Stomach (tissue), 4 donors: ENCODE data around the gene ASCC2.

Experiments used
- POLR2AphosphoS5 ChIP-seq, 3 donors: sonication (generic); formaldehyde crosslinking; IDR thresholded peaks; one replicate each; pipeline ENCODE4 v1.6.1; 2016; ENCODE audit warnings: antibody characterized with exemption in 3 of 3
- TF ChIP-seq, protein P1 (sequence below), 7 experiments: fragments of 450-650 bp in 4 of 7; fragments of 200-600 bp in 3 of 7; sonication (generic) in 3 of 7; IDR thresholded peaks; one replicate each; pipeline ENCODE4 v1.5.1; 2016 to 2019; ENCODE audit warnings: antibody characterized with exemption in 7 of 7, control low read depth in 2 of 7, mild to moderate bottlenecking in 1 of 7

DNA sequence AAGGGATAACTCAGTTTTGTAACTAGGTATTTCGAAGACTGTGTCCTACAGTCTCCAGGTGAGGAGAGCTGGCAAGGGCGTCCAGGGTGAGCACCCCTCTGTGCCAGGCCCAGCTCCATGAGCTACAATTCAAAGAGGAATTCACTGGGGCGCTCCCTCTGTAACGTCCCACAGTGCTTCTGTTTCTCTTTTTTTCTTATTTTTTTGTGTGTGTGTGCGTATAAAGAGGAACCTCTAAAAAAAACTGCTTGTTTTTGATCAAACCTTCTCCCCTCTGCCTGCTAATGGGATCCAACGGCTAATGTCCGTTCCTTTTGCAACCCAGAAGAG lies 17.1 kb downstream of the ASCC2 start:
- TF ChIP-seq POLR2AphosphoS5 (IDR thresholded peaks at IDR 0.05), result no peak
- TF ChIP-seq, protein P1, sequence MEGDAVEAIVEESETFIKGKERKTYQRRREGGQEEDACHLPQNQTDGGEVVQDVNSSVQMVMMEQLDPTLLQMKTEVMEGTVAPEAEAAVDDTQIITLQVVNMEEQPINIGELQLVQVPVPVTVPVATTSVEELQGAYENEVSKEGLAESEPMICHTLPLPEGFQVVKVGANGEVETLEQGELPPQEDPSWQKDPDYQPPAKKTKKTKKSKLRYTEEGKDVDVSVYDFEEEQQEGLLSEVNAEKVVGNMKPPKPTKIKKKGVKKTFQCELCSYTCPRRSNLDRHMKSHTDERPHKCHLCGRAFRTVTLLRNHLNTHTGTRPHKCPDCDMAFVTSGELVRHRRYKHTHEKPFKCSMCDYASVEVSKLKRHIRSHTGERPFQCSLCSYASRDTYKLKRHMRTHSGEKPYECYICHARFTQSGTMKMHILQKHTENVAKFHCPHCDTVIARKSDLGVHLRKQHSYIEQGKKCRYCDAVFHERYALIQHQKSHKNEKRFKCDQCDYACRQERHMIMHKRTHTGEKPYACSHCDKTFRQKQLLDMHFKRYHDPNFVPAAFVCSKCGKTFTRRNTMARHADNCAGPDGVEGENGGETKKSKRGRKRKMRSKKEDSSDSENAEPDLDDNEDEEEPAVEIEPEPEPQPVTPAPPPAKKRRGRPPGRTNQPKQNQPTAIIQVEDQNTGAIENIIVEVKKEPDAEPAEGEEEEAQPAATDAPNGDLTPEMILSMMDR (IDR thresholded peaks at IDR 0.05), result no peak
